ENCODE results near the gene ANKRD16.
"Not testable (repeated sequence)": the region's sequence is repeated elsewhere in the genome, so short reads cannot be mapped to it uniquely, and the experiment has no call there.

Gene ANKRD16

GRCh38 chr10:5888351-5888750 is 1.3 kb downstream of the ANKRD16 start:
- WGBS (ENCODE audit: extremely low coverage, insufficient coverage, low lambda C conversion rate): no CpG with 5 or more reads among the region's 10 CpGs
- H3K79me2 ChIP-seq (ENCODE audit: control insufficient read depth, insufficient read depth, low read length): peaks cover 22% of the 10 kb centered on the region
- no peak overlapping the region for H3K23ac ChIP-seq (ENCODE audit: low read length)
- no peak overlapping the region for H3K18ac ChIP-seq (ENCODE audit: low read length)
- H3K4me1 ChIP-seq (ENCODE audit: control insufficient read depth, low read depth, low read length): peaks cover 4% of the 10 kb centered on the region
- H2AK5ac ChIP-seq (ENCODE audit: low read length): no peak overlapping the region
- H3K4me2 ChIP-seq (ENCODE audit: low read length): peak overlapping the region; percentile 80
- H3K27me3 ChIP-seq (ENCODE audit: insufficient read depth, low read length, poor library complexity): no peaks in the 10 kb centered on the region
- peaks cover 16% of the 10 kb centered on the region for H3K79me1 ChIP-seq (ENCODE audit: low read length)
- H3K4me3 ChIP-seq (ENCODE audit: low read length): peak overlapping the region; percentile 32
- no peak overlapping the region for H4K8ac ChIP-seq (ENCODE audit: low read depth, low read length)
- no peak overlapping the region for H2BK5ac ChIP-seq (ENCODE audit: low read length)
- no peak overlapping the region for H3K4ac ChIP-seq (ENCODE audit: low read depth, low read length)
- H2BK120ac ChIP-seq (ENCODE audit: low read depth, low read length): no peak overlapping the region
- no peak overlapping the region for H4K5ac ChIP-seq (ENCODE audit: low read length)
- H3K56ac ChIP-seq (ENCODE audit: low read length): peak overlapping the region; percentile 98
- no peak overlapping the region for H3K27ac ChIP-seq (ENCODE audit: low read depth, low read length)
- H2BK15ac ChIP-seq (replicated peaks; ENCODE audit: low read depth): no peak overlapping the region
- DNase-seq: no peak
- peaks cover 6% of the 10 kb centered on the region for H3K36me3 ChIP-seq (ENCODE audit: control insufficient read depth, insufficient read depth, low read length)
- H3K9ac ChIP-seq (ENCODE audit: low read length): peak overlapping the region; percentile 93

- no peak overlapping the region for H3K27ac ChIP-seq (ENCODE audit: low read depth, low read length)
- H3K4ac ChIP-seq (ENCODE audit: low read depth, low read length): no peak overlapping the region
- no peak overlapping the region for H3K9ac ChIP-seq (ENCODE audit: low read length)
- H3K36me3 ChIP-seq (ENCODE audit: control insufficient read depth, insufficient read depth, low read length): peaks cover 8% of the 10 kb centered on the region
- H2BK15ac ChIP-seq (replicated peaks; ENCODE audit: low read depth): no peak overlapping the region
- H3K18ac ChIP-seq (ENCODE audit: low read length): no peak overlapping the region
- H4K5ac ChIP-seq (ENCODE audit: low read length): no peak overlapping the region
- H3K79me2 ChIP-seq (ENCODE audit: control insufficient read depth, insufficient read depth, low read length): peaks cover 19% of the 10 kb centered on the region
- H3K56ac ChIP-seq (ENCODE audit: low read length): no peak overlapping the region
- H2AK5ac ChIP-seq (ENCODE audit: low read length): no peak overlapping the region
- no peak overlapping the region for H4K8ac ChIP-seq (ENCODE audit: low read depth, low read length)
- peaks cover 4% of the 10 kb centered on the region for H3K4me1 ChIP-seq (ENCODE audit: control insufficient read depth, low read depth, low read length)
- no CpG with 5 or more reads among the region's 8 CpGs for WGBS (ENCODE audit: extremely low coverage, insufficient coverage, low lambda C conversion rate)
- no peak overlapping the region for H3K4me2 ChIP-seq (ENCODE audit: low read length)
- DNase-seq: no peak
- no peak overlapping the region for H2BK5ac ChIP-seq (ENCODE audit: low read length)
- H3K79me1 ChIP-seq (ENCODE audit: low read length): peaks cover 13% of the 10 kb centered on the region
- H2BK120ac ChIP-seq (ENCODE audit: low read depth, low read length): no peak overlapping the region
- H3K27me3 ChIP-seq (ENCODE audit: insufficient read depth, low read length, poor library complexity): no peaks in the 10 kb centered on the region
- no peak overlapping the region for H3K4me3 ChIP-seq (ENCODE audit: low read length)
- no peak overlapping the region for H3K23ac ChIP-seq (ENCODE audit: low read length)
Measured at GRCh38 chr10:5887641-5888040, 2.1 kb downstream of the ANKRD16 start.

GRCh38 chr10:5887029-5887428 is 2.7 kb downstream of the ANKRD16 start:
- no peak for DNase-seq
- Histone ChIP-seq H3K4ac (ENCODE audit: low read depth, low read length) (no peak overlapping the region), H3K56ac (ENCODE audit: low read length) (no peak overlapping the region), H3K27me3 (ENCODE audit: insufficient read depth, low read length, poor library complexity) (no peaks in the 10 kb centered on the region), H3K36me3 (ENCODE audit: control insufficient read depth, insufficient read depth, low read length) (peaks cover 8% of the 10 kb centered on the region), H4K5ac (ENCODE audit: low read length) (no peak overlapping the region), H2BK5ac (ENCODE audit: low read length) (no peak overlapping the region), H2BK120ac (ENCODE audit: low read depth, low read length) (no peak overlapping the region), H3K9ac (ENCODE audit: low read length) (no peak overlapping the region), H3K79me1 (ENCODE audit: low read length) (peaks cover 12% of the 10 kb centered on the region), H3K4me2 (ENCODE audit: low read length) (no peak overlapping the region), H3K23ac (ENCODE audit: low read length) (no peak overlapping the region), H2BK15ac (replicated peaks; ENCODE audit: low read depth) (no peak overlapping the region), H3K18ac (ENCODE audit: low read length) (no peak overlapping the region), H3K27ac (ENCODE audit: low read depth, low read length) (no peak overlapping the region), H3K4me1 (ENCODE audit: control insufficient read depth, low read depth, low read length) (peaks cover 4% of the 10 kb centered on the region), H4K8ac (ENCODE audit: low read depth, low read length) (no peak overlapping the region), H3K79me2 (ENCODE audit: control insufficient read depth, insufficient read depth, low read length) (peaks cover 14% of the 10 kb centered on the region), H2AK5ac (ENCODE audit: low read length) (no peak overlapping the region), H3K4me3 (ENCODE audit: low read length) (no peak overlapping the region)
- no CpG with 5 or more reads among the region's 1 CpG for WGBS (ENCODE audit: extremely low coverage, insufficient coverage, low lambda C conversion rate)

- H3K4ac ChIP-seq (ENCODE audit: low read depth, low read length): no peak overlapping the region
- H3K79me2 ChIP-seq (ENCODE audit: control insufficient read depth, insufficient read depth, low read length): peaks cover 2% of the 10 kb centered on the region
- no CpG with 5 or more reads among the region's 5 CpGs for WGBS (ENCODE audit: extremely low coverage, insufficient coverage, low lambda C conversion rate)
- H3K4me3 ChIP-seq (ENCODE audit: low read length): no peak overlapping the region
- H3K27ac ChIP-seq (ENCODE audit: low read depth, low read length): no peak overlapping the region
- H3K56ac ChIP-seq (ENCODE audit: low read length): no peak overlapping the region
- H3K79me1 ChIP-seq (ENCODE audit: low read length): peaks cover 3% of the 10 kb centered on the region
- no peaks in the 10 kb centered on the region for H3K27me3 ChIP-seq (ENCODE audit: insufficient read depth, low read length, poor library complexity)
- no peak overlapping the region for H2BK15ac ChIP-seq (replicated peaks; ENCODE audit: low read depth)
- H4K5ac ChIP-seq (ENCODE audit: low read length): no peak overlapping the region
- H3K4me1 ChIP-seq (ENCODE audit: control insufficient read depth, low read depth, low read length): no peaks in the 10 kb centered on the region
- no peak overlapping the region for H4K8ac ChIP-seq (ENCODE audit: low read depth, low read length)
- no peak overlapping the region for H3K23ac ChIP-seq (ENCODE audit: low read length)
- no peak overlapping the region for H3K18ac ChIP-seq (ENCODE audit: low read length)
- no peak overlapping the region for H2BK5ac ChIP-seq (ENCODE audit: low read length)
- no peak overlapping the region for H3K9ac ChIP-seq (ENCODE audit: low read length)
- H2BK120ac ChIP-seq (ENCODE audit: low read depth, low read length): no peak overlapping the region
- H3K36me3 ChIP-seq (ENCODE audit: control insufficient read depth, insufficient read depth, low read length): peaks cover 8% of the 10 kb centered on the region
- DNase-seq: no peak
- no peak overlapping the region for H2AK5ac ChIP-seq (ENCODE audit: low read length)
- H3K4me2 ChIP-seq (ENCODE audit: low read length): no peak overlapping the region
Measured at GRCh38 chr10:5885619-5886018, 4.1 kb downstream of the ANKRD16 start.

GRCh38 chr10:5882961-5883360 is 6.7 kb downstream of the ANKRD16 start:
- no peak overlapping the region for H2AK5ac ChIP-seq (ENCODE audit: low read length)
- H3K9ac ChIP-seq (ENCODE audit: low read length): no peak overlapping the region
- H3K27me3 ChIP-seq (ENCODE audit: insufficient read depth, low read length, poor library complexity): no peaks in the 10 kb centered on the region
- no peak overlapping the region for H2BK120ac ChIP-seq (ENCODE audit: low read depth, low read length)
- H4K8ac ChIP-seq (ENCODE audit: low read depth, low read length): no peak overlapping the region
- no peaks in the 10 kb centered on the region for H3K4me1 ChIP-seq (ENCODE audit: control insufficient read depth, low read depth, low read length)
- no peak overlapping the region for H3K27ac ChIP-seq (ENCODE audit: low read depth, low read length)
- no peak for DNase-seq
- no peaks in the 10 kb centered on the region for H3K79me1 ChIP-seq (ENCODE audit: low read length)
- H3K36me3 ChIP-seq (ENCODE audit: control insufficient read depth, insufficient read depth, low read length): peaks cover 10% of the 10 kb centered on the region
- no CpG with 5 or more reads among the region's 8 CpGs for WGBS (ENCODE audit: extremely low coverage, insufficient coverage, low lambda C conversion rate)
- H4K5ac ChIP-seq (ENCODE audit: low read length): no peak overlapping the region
- no peak overlapping the region for H2BK15ac ChIP-seq (replicated peaks; ENCODE audit: low read depth)
- no peak overlapping the region for H3K4me3 ChIP-seq (ENCODE audit: low read length)
- no peak overlapping the region for H3K4ac ChIP-seq (ENCODE audit: low read depth, low read length)
- H3K79me2 ChIP-seq (ENCODE audit: control insufficient read depth, insufficient read depth, low read length): no peaks in the 10 kb centered on the region
- no peak overlapping the region for H3K18ac ChIP-seq (ENCODE audit: low read length)
- H2BK5ac ChIP-seq (ENCODE audit: low read length): no peak overlapping the region
- H3K56ac ChIP-seq (ENCODE audit: low read length): no peak overlapping the region
- H3K4me2 ChIP-seq (ENCODE audit: low read length): no peak overlapping the region
- H3K23ac ChIP-seq (ENCODE audit: low read length): no peak overlapping the region

GRCh38 chr10:5877041-5877440 is 12.7 kb downstream of the ANKRD16 start:
- not testable (repeated sequence) for H4K8ac ChIP-seq (ENCODE audit: low read depth, low read length); H3K27ac ChIP-seq (ENCODE audit: low read depth, low read length)

More at GRCh38 chr10:5877041-5877440, 12.7 kb downstream of the ANKRD16 start:
- not testable (repeated sequence) for H3K4me2 ChIP-seq (ENCODE audit: low read length); H2BK15ac ChIP-seq (replicated peaks; ENCODE audit: low read depth); H3K27me3 ChIP-seq (ENCODE audit: insufficient read depth, low read length, poor library complexity); H4K5ac ChIP-seq (ENCODE audit: low read length); H2BK120ac ChIP-seq (ENCODE audit: low read depth, low read length); H3K4me3 ChIP-seq (ENCODE audit: low read length); H3K36me3 ChIP-seq (ENCODE audit: control insufficient read depth, insufficient read depth, low read length); H3K9ac ChIP-seq (ENCODE audit: low read length); H3K18ac ChIP-seq (ENCODE audit: low read length); H2BK5ac ChIP-seq (ENCODE audit: low read length); H3K79me1 ChIP-seq (ENCODE audit: low read length); H3K23ac ChIP-seq (ENCODE audit: low read length); H3K4ac ChIP-seq (ENCODE audit: low read depth, low read length); H2AK5ac ChIP-seq (ENCODE audit: low read length); H3K79me2 ChIP-seq (ENCODE audit: control insufficient read depth, insufficient read depth, low read length); H3K4me1 ChIP-seq (ENCODE audit: control insufficient read depth, low read depth, low read length); H3K56ac ChIP-seq (ENCODE audit: low read length); DNase-seq
- no CpG with 5 or more reads among the region's 7 CpGs for WGBS (ENCODE audit: extremely low coverage, insufficient coverage, low lambda C conversion rate)
